GM12878 (cell line): ENCODE data around the gene WNT11. TPM values are rescaled to one million over a fixed set of nuclear protein-coding genes. Genes with fewer than 3 reads are reported as not detected.

Experiments used
- MTA3 ChIP-seq: IDR thresholded peaks from 2 replicates; pipeline ENCODE4 v1.6.1; 2012; ENCODE audit warnings: low read length, inconsistent platforms, borderline replicate concordance
- polyA plus RNA-seq, 11 experiments: library from polyadenylated mRNA; depleted of rRNA in 4 of 11; unstranded in 6 of 11; stranded (reverse) in 5 of 11; fragments of >200 nt; fragmentation: Nextera tagmentation in 4 of 11; fragmentation: Illumina TruSeq in 1 of 11; extraction: Ambion mirVana in 4 of 11; extraction: Trizol in 1 of 11; gene quantifications; 1 replicate in 1 of 11; 2 replicates in 10 of 11; pipeline versions ENCODE4 v1.2.1 to v1.2.3, GENCODE V29; 2011 to 2016; ENCODE audit warnings: inconsistent platforms in 2 of 11, missing spikeins in 2 of 11, low read depth in 1 of 11
- total RNA-seq, 4 experiments: library from RNA; depleted of rRNA in 3 of 4; stranded (reverse); fragments of >200 nt in 3 of 4; fragmentation: Illumina TruSeq in 1 of 4; extraction: Trizol in 1 of 4; gene quantifications; 2 replicates each; pipeline versions ENCODE4 v1.2.1 to v1.2.3, GENCODE V29; 2013 to 2021

The WNT11 gene
- total and polyA plus RNA-seq, 10 of the 15 experiments (the other 5 are each of a cell fraction or from before 2014, with no cell fraction given), result 0.05 to 0.19 TPM; not detected in 8

DNA sequence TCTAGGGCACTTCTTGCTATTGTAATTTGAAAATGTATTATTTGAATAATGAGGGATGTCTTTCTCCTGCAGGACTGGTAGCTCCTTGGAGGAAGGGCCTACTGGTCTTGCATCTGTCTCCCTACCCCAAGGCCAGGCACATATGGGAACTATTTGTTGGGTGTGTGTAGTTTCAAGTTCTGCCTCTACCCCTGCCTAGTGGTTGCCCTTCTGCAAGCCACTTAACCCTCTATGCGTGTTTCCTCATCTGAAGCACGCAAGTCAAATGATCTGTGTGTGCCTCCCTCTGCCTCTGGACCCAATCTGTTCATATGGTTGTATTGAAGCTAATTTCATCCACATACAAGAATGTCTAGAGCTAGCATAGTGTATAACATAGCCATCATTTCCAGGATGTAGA is 67.0 kb downstream of the WNT11 start (continued):
- no peak for TF ChIP-seq MTA3
- TF ChIP-seq, all 136 proteins: peak for 0

Other genes with a start within 250 kb of the WNT11 start
- gene THAP12, start 174.6 kb upstream of the WNT11 start, total RNA-seq (2014; rRNA removed), result 23.2 and 31.2 TPM in 2 replicates
- gene THAP12, start 174.6 kb upstream of the WNT11 start, total RNA-seq (2014; rRNA removed; fragmentation: Illumina TruSeq; extraction: Trizol), result 43.2 and 45.6 TPM in 2 replicates
- gene THAP12, start 174.6 kb upstream of the WNT11 start, total RNA-seq (2021), result 25.7 and 27.2 TPM in 2 replicates
- gene THAP12, start 174.6 kb upstream of the WNT11 start, polyA plus RNA-seq (2011; rRNA removed), result 44.0 and 65.8 TPM in 2 replicates
- gene THAP12, start 174.6 kb upstream of the WNT11 start, polyA plus RNA-seq (2014; fragmentation: Illumina TruSeq; extraction: Trizol), result 45.0 and 54.8 TPM in 2 replicates
- 10 to 100 TPM; 12.6 to 15.0 TPM for gene THAP12, start 174.6 kb upstream of the WNT11 start, polyA plus RNA-seq (2014; fragmentation: Nextera tagmentation; extraction: Ambion mirVana)
- 19.7 and 21.4 TPM in 2 replicates for gene THAP12, start 174.6 kb upstream of the WNT11 start, polyA plus RNA-seq (2014; rRNA removed)
- gene THAP12, start 174.6 kb upstream of the WNT11 start, polyA plus RNA-seq (2016; fragmentation: Nextera tagmentation; extraction: Ambion mirVana), result 10 to 100 TPM; 13.3 to 17.1 TPM
- gene GVQW3, start 174.8 kb upstream of the WNT11 start, total RNA-seq (2014; rRNA removed), result 1.9 and 2.0 TPM in 2 replicates
- gene GVQW3, start 174.8 kb upstream of the WNT11 start, total RNA-seq (2014; rRNA removed; fragmentation: Illumina TruSeq; extraction: Trizol), result 1.6 and 1.9 TPM in 2 replicates
- gene GVQW3, start 174.8 kb upstream of the WNT11 start, total RNA-seq (2021), result 1.7 and 2.2 TPM in 2 replicates
- gene GVQW3, start 174.8 kb upstream of the WNT11 start, polyA plus RNA-seq (2011; rRNA removed), result 3.3 and 4.6 TPM in 2 replicates
- gene GVQW3, start 174.8 kb upstream of the WNT11 start, polyA plus RNA-seq (2014; fragmentation: Illumina TruSeq; extraction: Trizol), result 1.9 and 2.5 TPM in 2 replicates
- under 1 TPM; 0.13 to 0.75 TPM for gene GVQW3, start 174.8 kb upstream of the WNT11 start, polyA plus RNA-seq (2014; fragmentation: Nextera tagmentation; extraction: Ambion mirVana)
- gene GVQW3, start 174.8 kb upstream of the WNT11 start, polyA plus RNA-seq (2014; rRNA removed), result 2.9 and 3.3 TPM in 2 replicates
- under 1 TPM; 0.62 to 0.74 TPM for gene GVQW3, start 174.8 kb upstream of the WNT11 start, polyA plus RNA-seq (2016; fragmentation: Nextera tagmentation; extraction: Ambion mirVana)
- 14.7 and 18.0 TPM in 2 replicates for gene EMSY, start 238.5 kb upstream of the WNT11 start, total RNA-seq (2014; rRNA removed)
- gene EMSY, start 238.5 kb upstream of the WNT11 start, total RNA-seq (2014; rRNA removed; fragmentation: Illumina TruSeq; extraction: Trizol), result 12.7 and 16.5 TPM in 2 replicates
- 14.3 and 17.5 TPM in 2 replicates for gene EMSY, start 238.5 kb upstream of the WNT11 start, total RNA-seq (2021)
- 16.3 and 26.9 TPM in 2 replicates for gene EMSY, start 238.5 kb upstream of the WNT11 start, polyA plus RNA-seq (2011; rRNA removed)
- gene EMSY, start 238.5 kb upstream of the WNT11 start, polyA plus RNA-seq (2014; fragmentation: Illumina TruSeq; extraction: Trizol), result 13.6 and 16.3 TPM in 2 replicates
- 1 to 10 TPM; 9.3 to 9.8 TPM for gene EMSY, start 238.5 kb upstream of the WNT11 start, polyA plus RNA-seq (2014; fragmentation: Nextera tagmentation; extraction: Ambion mirVana)
- 13.4 and 21.3 TPM in 2 replicates for gene EMSY, start 238.5 kb upstream of the WNT11 start, polyA plus RNA-seq (2014; rRNA removed)
- 10 to 100 TPM; 11.2 to 11.3 TPM for gene EMSY, start 238.5 kb upstream of the WNT11 start, polyA plus RNA-seq (2016; fragmentation: Nextera tagmentation; extraction: Ambion mirVana)